HepG2 (cell line): ENCODE measurements around the gene PLGRKT.

Source experiments
- CEBPB ChIP-seq: IDR thresholded peaks from 2 replicates; pipeline ENCODE4 v1.6.1; 2011; ENCODE audit warnings: low read depth, low read length, improper control_type of control experiment, borderline replicate concordance
- RAD21 ChIP-seq: fragments of 450-650 bp; formaldehyde crosslinking; IDR thresholded peaks from 2 replicates; pipeline ENCODE4 v1.5.0; 2020; ENCODE audit warnings: mild to moderate bottlenecking
- TFE3 ChIP-seq: IDR thresholded peaks from 2 replicates; pipeline ENCODE4 v1.6.1; 2016

GRCh38 chr9:5384436-5384835 is 53.3 kb downstream of the PLGRKT start:
- no peak for TF ChIP-seq TFE3 (CRISPR knock-in tag)
- no peak for TF ChIP-seq CEBPB
- TF ChIP-seq RAD21 = no peak
